Astrocyte (in vitro differentiated cells and primary cell): ENCODE results near the gene KRT79. TPM values are rescaled to one million over a fixed set of nuclear protein-coding genes. Genes with fewer than 3 reads are reported as not detected.

Source experiments
- DNase-seq: peaks from one replicate; pipeline ENCODE4 v3.0.0-alpha.2; 2010; ENCODE audit warnings: low read depth
- FAIRE-seq: peaks from 2 replicates; lab custom pipeline; 2011; peaks lifted over from hg19 to GRCh38; lab: Jason Lieb, UNC
- H2AFZ ChIP-seq: 2 replicates; pipeline ENCODE4 v1.6.0; 2012; ENCODE audit warnings: low read depth, low read length, inconsistent platforms
- H3K27ac ChIP-seq: 2 replicates; pipeline ENCODE4 v1.5.1; 2011; ENCODE audit warnings: low read depth, low read length, inconsistent platforms
- H3K27me3 ChIP-seq: 2 replicates; pipeline ENCODE4 v1.6.0; 2011; ENCODE audit warnings: low read length, inconsistent platforms; ENCODE audit not compliant: insufficient read depth
- H3K36me3 ChIP-seq: 2 replicates; pipeline ENCODE4 v1.5.1; 2011; ENCODE audit warnings: low read length, inconsistent platforms; ENCODE audit not compliant: insufficient read depth
- H3K4me1 ChIP-seq: 2 replicates; pipeline ENCODE4 v1.5.1; 2011; ENCODE audit warnings: low read length, inconsistent platforms; ENCODE audit not compliant: insufficient read depth
- H3K4me2 ChIP-seq: 2 replicates; pipeline ENCODE4 v1.6.0; 2012; ENCODE audit warnings: low read length, inconsistent platforms
- H3K4me3 ChIP-seq: 2 replicates; pipeline ENCODE4 v1.5.1; 2011; ENCODE audit warnings: low read depth, mild to moderate bottlenecking, low read length, inconsistent platforms; ENCODE audit not compliant: insufficient read depth
- H3K79me2 ChIP-seq: 2 replicates; pipeline ENCODE4 v1.6.0; 2012; ENCODE audit warnings: mild to moderate bottlenecking, low read length, inconsistent platforms; ENCODE audit not compliant: insufficient read depth
- H3K9ac ChIP-seq: 2 replicates; pipeline ENCODE4 v1.6.0; 2012; ENCODE audit warnings: mild to moderate bottlenecking, low read length, inconsistent platforms
- H3K9me3 ChIP-seq: 2 replicates; pipeline ENCODE4 v1.5.1; 2012; ENCODE audit warnings: low read depth, mild to moderate bottlenecking, low read length, inconsistent platforms; ENCODE audit not compliant: insufficient read depth
- H4K20me1 ChIP-seq: 2 replicates; pipeline ENCODE4 v1.6.0; 2012; ENCODE audit warnings: low read length, inconsistent platforms; ENCODE audit not compliant: insufficient read depth
- H3K27ac Mint-ChIP-seq: one replicate; pipeline ENCODE4 v1.8.0; 2021; ENCODE audit warnings: mild to moderate bottlenecking, mixed read lengths; ENCODE audit not compliant: unreplicated experiment
- H3K27me3 Mint-ChIP-seq: one replicate; pipeline ENCODE4 v1.8.0; 2021; ENCODE audit warnings: low read depth, mixed read lengths; ENCODE audit not compliant: unreplicated experiment
- H3K36me3 Mint-ChIP-seq: one replicate; pipeline ENCODE4 v1.8.0; 2021; ENCODE audit warnings: low read depth, mixed read lengths; ENCODE audit not compliant: unreplicated experiment
- H3K4me1 Mint-ChIP-seq: one replicate; pipeline ENCODE4 v1.8.0; 2021; ENCODE audit warnings: low read depth, mixed read lengths; ENCODE audit not compliant: unreplicated experiment
- H3K4me3 Mint-ChIP-seq: one replicate; pipeline ENCODE4 v1.8.0; 2021; ENCODE audit warnings: mild to moderate bottlenecking, moderate library complexity, mixed read lengths; ENCODE audit not compliant: unreplicated experiment
- H3K9me3 Mint-ChIP-seq: one replicate; pipeline ENCODE4 v1.8.0; 2021; ENCODE audit warnings: mild to moderate bottlenecking, mixed read lengths; ENCODE audit not compliant: unreplicated experiment
- EZH2 ChIP-seq: IDR thresholded peaks from 2 replicates; pipeline ENCODE4 v1.6.1; 2012; ENCODE audit warnings: mild to moderate bottlenecking, low read length, inconsistent platforms; ENCODE audit not compliant: insufficient read depth
- total RNA-seq: library from RNA; stranded (reverse); gene quantifications from 2 replicates; pipeline ENCODE4 v1.2.1, GENCODE V29; 2021
- TF ChIP-seq, protein P1 (sequence below): IDR thresholded peaks from 2 replicates; pipeline ENCODE4 v1.5.1; 2011; ENCODE audit warnings: low read depth, mild to moderate bottlenecking, inconsistent platforms, low read length, moderate library complexity; ENCODE audit not compliant: insufficient read depth

Gene KRT79
- total RNA-seq, 1 donor from 2014 or later: 0.50 TPM

DNA sequence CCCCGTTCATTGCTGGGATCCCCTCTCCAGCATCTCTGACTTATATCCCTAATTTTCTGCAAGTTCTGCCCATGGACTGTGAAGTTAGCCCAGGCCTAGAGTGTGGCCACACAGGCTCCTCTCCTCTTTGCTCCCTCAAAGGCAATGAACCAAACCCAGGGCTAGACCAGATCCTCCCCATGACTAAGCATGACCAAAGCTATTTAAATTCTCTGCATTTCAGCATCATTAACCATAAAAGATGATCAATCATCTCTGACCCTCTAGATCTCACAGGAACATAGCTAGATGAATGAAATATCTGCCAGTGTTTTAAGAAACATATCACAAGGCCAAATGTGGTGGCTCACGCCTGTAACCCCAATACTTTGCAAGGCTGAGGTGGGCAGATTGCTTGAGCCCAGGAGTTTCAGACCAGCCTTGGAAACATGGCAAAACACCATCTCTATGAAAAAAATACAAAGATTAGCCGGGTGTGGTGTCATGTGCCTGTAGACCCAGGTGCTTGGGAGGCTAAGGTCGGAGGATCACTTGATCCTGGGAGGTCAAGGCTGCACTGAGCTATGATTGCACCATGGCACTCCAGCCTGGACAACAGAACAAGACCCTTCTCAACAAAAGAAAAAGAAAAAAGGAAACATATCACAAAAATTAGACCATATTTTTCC, 36.0 kb downstream of the KRT79 start:
- Mint-ChIP-seq H3K9me3 (peaks cover 4% of the 10 kb centered on the region), H3K4me3 (no peak overlapping the region), H3K4me1 (peaks cover 23% of the 10 kb centered on the region), H3K36me3 (no peaks in the 10 kb centered on the region), H3K27ac (no peak overlapping the region), H3K27me3 (peaks cover 30% of the 10 kb centered on the region)
- no peaks in the 10 kb centered on the region for H3K36me3 ChIP-seq
- no peaks in the 10 kb centered on the region for H3K9me3 ChIP-seq
- FAIRE-seq (no peak), DNase-seq (peak; percentile 73)
- H2AFZ ChIP-seq: no peak overlapping the region
- no peak overlapping the region for H3K4me3 ChIP-seq
- H3K9ac ChIP-seq: no peak overlapping the region
- H3K4me1 ChIP-seq: peaks cover 14% of the 10 kb centered on the region
- peak overlapping the region; percentile 5 for H3K4me2 ChIP-seq
- no peaks in the 10 kb centered on the region for H3K79me2 ChIP-seq
- H4K20me1 ChIP-seq: no peaks in the 10 kb centered on the region
- peaks cover 9% of the 10 kb centered on the region for H3K27me3 ChIP-seq
- H3K27ac ChIP-seq: peak overlapping the region; percentile 22
- no peak for TF ChIP-seq EZH2
- TF ChIP-seq, protein P1, sequence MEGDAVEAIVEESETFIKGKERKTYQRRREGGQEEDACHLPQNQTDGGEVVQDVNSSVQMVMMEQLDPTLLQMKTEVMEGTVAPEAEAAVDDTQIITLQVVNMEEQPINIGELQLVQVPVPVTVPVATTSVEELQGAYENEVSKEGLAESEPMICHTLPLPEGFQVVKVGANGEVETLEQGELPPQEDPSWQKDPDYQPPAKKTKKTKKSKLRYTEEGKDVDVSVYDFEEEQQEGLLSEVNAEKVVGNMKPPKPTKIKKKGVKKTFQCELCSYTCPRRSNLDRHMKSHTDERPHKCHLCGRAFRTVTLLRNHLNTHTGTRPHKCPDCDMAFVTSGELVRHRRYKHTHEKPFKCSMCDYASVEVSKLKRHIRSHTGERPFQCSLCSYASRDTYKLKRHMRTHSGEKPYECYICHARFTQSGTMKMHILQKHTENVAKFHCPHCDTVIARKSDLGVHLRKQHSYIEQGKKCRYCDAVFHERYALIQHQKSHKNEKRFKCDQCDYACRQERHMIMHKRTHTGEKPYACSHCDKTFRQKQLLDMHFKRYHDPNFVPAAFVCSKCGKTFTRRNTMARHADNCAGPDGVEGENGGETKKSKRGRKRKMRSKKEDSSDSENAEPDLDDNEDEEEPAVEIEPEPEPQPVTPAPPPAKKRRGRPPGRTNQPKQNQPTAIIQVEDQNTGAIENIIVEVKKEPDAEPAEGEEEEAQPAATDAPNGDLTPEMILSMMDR: no peak

DNA sequence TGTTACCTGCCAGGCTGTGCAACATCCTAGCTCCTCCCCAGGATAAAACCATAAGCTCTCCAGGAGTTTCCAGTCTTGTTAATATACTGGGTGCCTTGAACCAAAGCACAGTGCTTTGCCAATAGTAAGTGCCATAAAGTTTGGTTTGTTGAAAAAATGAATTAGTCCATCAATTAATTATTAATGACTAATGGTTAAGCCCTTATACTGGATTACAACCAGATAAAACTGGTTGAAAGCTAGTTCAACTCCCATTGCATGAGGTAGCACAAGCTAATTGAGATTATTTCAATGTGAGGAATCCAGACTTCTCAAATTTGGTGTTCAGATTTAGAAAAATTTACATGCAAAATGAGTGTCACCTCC, 36.6 kb downstream of the KRT79 start:
- Histone ChIP-seq H3K27me3 (peaks cover 9% of the 10 kb centered on the region), H4K20me1 (no peaks in the 10 kb centered on the region), H3K27ac (no peak overlapping the region), H3K4me1 (peaks cover 14% of the 10 kb centered on the region), H3K9ac (no peak overlapping the region), H3K36me3 (no peaks in the 10 kb centered on the region), H3K79me2 (no peaks in the 10 kb centered on the region), H3K9me3 (no peaks in the 10 kb centered on the region), H3K4me3 (no peak overlapping the region), H3K4me2 (peak overlapping the region; percentile 5), H2AFZ (no peak overlapping the region)
- Mint-ChIP-seq H3K9me3 (peaks cover 5% of the 10 kb centered on the region), H3K4me1 (peaks cover 23% of the 10 kb centered on the region), H3K27ac (no peak overlapping the region), H3K36me3 (no peaks in the 10 kb centered on the region), H3K27me3 (peaks cover 30% of the 10 kb centered on the region), H3K4me3 (no peak overlapping the region)
- TF ChIP-seq EZH2: no peak
- TF ChIP-seq, protein P1: no peak
- no peak for FAIRE-seq
- DNase-seq: no peak

DNA sequence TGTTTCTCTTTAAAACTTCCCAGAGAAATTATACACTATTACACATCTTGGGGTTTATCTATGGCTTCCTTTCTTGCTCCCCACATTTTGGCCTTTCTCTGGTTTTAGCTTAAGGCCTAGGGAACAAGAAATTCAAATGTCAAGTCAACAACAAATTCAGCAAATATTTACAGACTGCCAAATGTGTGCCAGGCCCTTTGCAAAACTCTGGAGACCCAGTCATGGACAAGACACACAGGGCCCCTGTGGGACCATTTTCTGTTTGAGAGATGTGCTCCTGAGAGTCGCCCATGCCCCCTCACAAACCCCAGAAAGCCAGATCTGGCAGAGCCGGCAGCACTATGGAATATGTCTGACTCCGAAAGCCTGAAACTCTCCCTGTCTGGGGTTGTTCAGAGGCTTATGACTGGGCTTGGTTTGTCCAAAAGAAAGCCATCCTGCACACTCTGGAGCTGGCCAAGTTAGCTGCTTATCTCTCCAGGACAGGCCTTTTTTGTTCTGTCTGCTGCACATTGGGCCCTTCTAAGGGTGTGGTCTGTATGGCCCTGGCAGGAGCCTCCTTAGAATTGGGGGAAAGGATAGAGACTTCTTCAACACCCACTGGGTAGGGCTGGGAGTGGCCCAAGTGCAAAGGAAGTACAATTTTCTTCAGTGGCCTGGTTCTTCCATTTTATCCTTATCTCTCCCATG, 37.1 kb downstream of the KRT79 start:
- peaks cover 5% of the 10 kb centered on the region for H3K9me3 Mint-ChIP-seq
- H3K36me3 ChIP-seq: no peaks in the 10 kb centered on the region
- H3K9ac ChIP-seq: no peak overlapping the region
- H3K27ac ChIP-seq: no peak overlapping the region
- H3K4me3 Mint-ChIP-seq: no peak overlapping the region
- no peak overlapping the region for H3K27ac Mint-ChIP-seq
- FAIRE-seq (no peak), DNase-seq (no peak)
- no peaks in the 10 kb centered on the region for H3K36me3 Mint-ChIP-seq
- no peak for TF ChIP-seq EZH2
- TF ChIP-seq, protein P1: no peak
- H3K27me3 ChIP-seq: peaks cover 9% of the 10 kb centered on the region
- no peak overlapping the region for H2AFZ ChIP-seq
- no peaks in the 10 kb centered on the region for H3K79me2 ChIP-seq
- no peaks in the 10 kb centered on the region for H3K9me3 ChIP-seq
- H3K4me3 ChIP-seq: no peak overlapping the region
- peaks cover 30% of the 10 kb centered on the region for H3K27me3 Mint-ChIP-seq
- H3K4me2 ChIP-seq: no peak overlapping the region
- no peaks in the 10 kb centered on the region for H4K20me1 ChIP-seq
- peaks cover 14% of the 10 kb centered on the region for H3K4me1 ChIP-seq
- peaks cover 23% of the 10 kb centered on the region for H3K4me1 Mint-ChIP-seq
